Panc1 (cell line): Measurements from ENCODE around the gene MAP3K20. TPM values are rescaled to one million over a fixed set of nuclear protein-coding genes. Genes with fewer than 3 reads are reported as not detected.

Experiments used
- ATAC-seq: fragments of 200-7000 bp; cut with Tn5 transposase; 2 replicates; pipeline ENCODE4 v1.9.1; 2020; ENCODE audit warnings: mild to moderate bottlenecking, moderate library complexity
- BruUV-seq: library from RNA; stranded (reverse); fragments of 400-500 nt; replicated peaks from 2 replicates; lab custom pipeline; 2021; lab: Mats Ljungman, UMichigan
- CTCF ChIA-PET: fragments of 300-600 bp; sonication (Branson Sonifier 250); formaldehyde crosslinking; loops from one replicate; lab custom pipeline; 2022; ENCODE audit warnings: antibody characterized with exemption; lab: Charles Lee
- POLR2A ChIA-PET: fragments of 300-600 bp; sonication (Branson Sonifier 250); formaldehyde crosslinking; loops from one replicate; lab custom pipeline; 2022; ENCODE audit warnings: antibody characterized with exemption; lab: Charles Lee
- DNase-seq: peaks from one replicate; pipeline ENCODE4 v3.0.0-alpha.2; 2010; ENCODE audit warnings: low read depth, low spot score
- H3K27ac ChIP-seq: 2 replicates; pipeline ENCODE4 v1.5.1; 2011; ENCODE audit warnings: mild to moderate bottlenecking, low read length, inconsistent platforms
- H3K27me3 ChIP-seq: fragments of 200-500 bp; sonication (Bioruptor generic); 2 replicates; pipeline ENCODE4 v1.6.0; 2014; ENCODE audit warnings: low read length, inconsistent platforms; ENCODE audit not compliant: control insufficient read depth, insufficient read depth
- H3K36me3 ChIP-seq: fragments of 200-500 bp; sonication (Bioruptor generic); 2 replicates; pipeline ENCODE4 v1.5.1; 2014; ENCODE audit warnings: inconsistent platforms, mild to moderate bottlenecking, low read length, moderate library complexity; ENCODE audit not compliant: control insufficient read depth, insufficient read depth
- H3K4me1 ChIP-seq: 2 replicates; pipeline ENCODE4 v1.5.1; 2011; ENCODE audit warnings: inconsistent platforms, mild to moderate bottlenecking, low read length, moderate library complexity; ENCODE audit not compliant: control insufficient read depth, insufficient read depth
- H3K4me3 ChIP-seq, 2 experiments: 2 replicates each; pipeline ENCODE4 v1.5.1; 2011 to 2012; ENCODE audit warnings: low read depth in 2 of 2, low read length in 2 of 2, mild to moderate bottlenecking in 2 of 2, inconsistent platforms in 1 of 2, moderate library complexity in 1 of 2
- H3K9me3 ChIP-seq: fragments of 200-500 bp; sonication (Bioruptor generic); 2 replicates; pipeline ENCODE4 v1.5.1; 2014; ENCODE audit warnings: low read depth, mild to moderate bottlenecking, inconsistent platforms, low read length, moderate library complexity; ENCODE audit not compliant: control insufficient read depth, insufficient read depth
- POLR2AphosphoS5 ChIP-seq: IDR thresholded peaks from 2 replicates; pipeline ENCODE4 v1.6.1; 2012; ENCODE audit warnings: mild to moderate bottlenecking, low read depth, low read length, moderate library complexity
- SIN3A ChIP-seq: IDR thresholded peaks from 2 replicates; pipeline ENCODE4 v1.6.1; 2012; ENCODE audit warnings: low read depth, mild to moderate bottlenecking, low read length, moderate library complexity, borderline replicate concordance; ENCODE audit not compliant: insufficient read depth
- TCF7L2 ChIP-seq: IDR thresholded peaks from 2 replicates; pipeline ENCODE4 v1.6.1; 2011; ENCODE audit warnings: mild to moderate bottlenecking, low read depth, low read length, inconsistent platforms
- in situ Hi-C: cut with HindIII; loops from 2 replicates; pipeline ENCODE4 v1.10.0; 2016; ENCODE audit warnings: low sequenced_read_pairs, low pct_unique_long_range_greater_than_20kb
- intact Hi-C: fragments of 100-400 bp; cut with micrococcal nuclease; formaldehyde crosslinking; loops from one replicate; pipeline ENCODE4 v1.10.0; 2022; ENCODE audit not compliant: unreplicated experiment
- total RNA-seq: library from RNA; stranded (reverse); gene quantifications from one replicate; pipeline ENCODE4 v1.2.1, GENCODE V29; 2021; ENCODE audit not compliant: unreplicated experiment
- TF ChIP-seq, protein P1 (sequence below): fragments of 450-650 bp; IDR thresholded peaks from 2 replicates; pipeline ENCODE4 v1.5.1; 2017; ENCODE audit warnings: mild to moderate bottlenecking
- TF ChIP-seq, protein P2 (sequence below), 2 experiments: IDR thresholded peaks; 2 replicates each; pipeline ENCODE4 v1.6.1; 2011 to 2012; ENCODE audit warnings: low read depth in 2 of 2, control low read depth in 1 of 2, low read length in 1 of 2, mild to moderate bottlenecking in 1 of 2, moderate library complexity in 1 of 2; ENCODE audit not compliant: insufficient read depth in 1 of 2

MAP3K20 gene
- total RNA-seq, 1 experiment from 2014 or later = 121 TPM

DNA sequence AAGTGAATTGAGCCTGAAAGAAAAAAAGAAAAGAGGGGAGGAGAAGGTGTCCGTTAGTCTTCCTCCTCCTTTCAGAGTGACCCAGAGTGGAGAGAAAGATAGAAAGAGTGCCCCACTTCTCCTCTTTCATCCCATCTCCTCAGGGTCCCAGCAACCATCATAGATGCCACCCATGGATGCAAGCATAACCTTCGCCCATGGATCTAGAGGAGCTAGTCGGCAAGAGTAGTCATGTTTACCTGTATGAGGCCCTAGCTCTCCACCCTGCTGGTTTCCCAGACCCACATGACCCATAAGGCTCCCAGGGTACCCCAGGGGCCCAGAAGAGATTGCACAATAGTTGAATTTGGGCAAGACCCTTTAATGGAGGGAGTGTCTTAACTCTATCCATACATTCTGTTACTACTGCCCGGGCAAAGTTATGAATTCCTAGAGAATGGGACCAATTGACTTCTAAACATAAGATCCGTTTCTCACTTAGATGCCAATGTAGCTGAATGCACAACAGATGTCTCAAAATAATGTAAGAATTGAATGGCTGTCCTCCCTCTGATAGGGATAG lies 223.0 kb downstream of the MAP3K20 start:
- TF ChIP-seq TCF7L2 (no peak), SIN3A (no peak), POLR2AphosphoS5 (no peak)
- TF ChIP-seq, protein P1, sequence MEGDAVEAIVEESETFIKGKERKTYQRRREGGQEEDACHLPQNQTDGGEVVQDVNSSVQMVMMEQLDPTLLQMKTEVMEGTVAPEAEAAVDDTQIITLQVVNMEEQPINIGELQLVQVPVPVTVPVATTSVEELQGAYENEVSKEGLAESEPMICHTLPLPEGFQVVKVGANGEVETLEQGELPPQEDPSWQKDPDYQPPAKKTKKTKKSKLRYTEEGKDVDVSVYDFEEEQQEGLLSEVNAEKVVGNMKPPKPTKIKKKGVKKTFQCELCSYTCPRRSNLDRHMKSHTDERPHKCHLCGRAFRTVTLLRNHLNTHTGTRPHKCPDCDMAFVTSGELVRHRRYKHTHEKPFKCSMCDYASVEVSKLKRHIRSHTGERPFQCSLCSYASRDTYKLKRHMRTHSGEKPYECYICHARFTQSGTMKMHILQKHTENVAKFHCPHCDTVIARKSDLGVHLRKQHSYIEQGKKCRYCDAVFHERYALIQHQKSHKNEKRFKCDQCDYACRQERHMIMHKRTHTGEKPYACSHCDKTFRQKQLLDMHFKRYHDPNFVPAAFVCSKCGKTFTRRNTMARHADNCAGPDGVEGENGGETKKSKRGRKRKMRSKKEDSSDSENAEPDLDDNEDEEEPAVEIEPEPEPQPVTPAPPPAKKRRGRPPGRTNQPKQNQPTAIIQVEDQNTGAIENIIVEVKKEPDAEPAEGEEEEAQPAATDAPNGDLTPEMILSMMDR = no peak
- TF ChIP-seq, protein P2, sequence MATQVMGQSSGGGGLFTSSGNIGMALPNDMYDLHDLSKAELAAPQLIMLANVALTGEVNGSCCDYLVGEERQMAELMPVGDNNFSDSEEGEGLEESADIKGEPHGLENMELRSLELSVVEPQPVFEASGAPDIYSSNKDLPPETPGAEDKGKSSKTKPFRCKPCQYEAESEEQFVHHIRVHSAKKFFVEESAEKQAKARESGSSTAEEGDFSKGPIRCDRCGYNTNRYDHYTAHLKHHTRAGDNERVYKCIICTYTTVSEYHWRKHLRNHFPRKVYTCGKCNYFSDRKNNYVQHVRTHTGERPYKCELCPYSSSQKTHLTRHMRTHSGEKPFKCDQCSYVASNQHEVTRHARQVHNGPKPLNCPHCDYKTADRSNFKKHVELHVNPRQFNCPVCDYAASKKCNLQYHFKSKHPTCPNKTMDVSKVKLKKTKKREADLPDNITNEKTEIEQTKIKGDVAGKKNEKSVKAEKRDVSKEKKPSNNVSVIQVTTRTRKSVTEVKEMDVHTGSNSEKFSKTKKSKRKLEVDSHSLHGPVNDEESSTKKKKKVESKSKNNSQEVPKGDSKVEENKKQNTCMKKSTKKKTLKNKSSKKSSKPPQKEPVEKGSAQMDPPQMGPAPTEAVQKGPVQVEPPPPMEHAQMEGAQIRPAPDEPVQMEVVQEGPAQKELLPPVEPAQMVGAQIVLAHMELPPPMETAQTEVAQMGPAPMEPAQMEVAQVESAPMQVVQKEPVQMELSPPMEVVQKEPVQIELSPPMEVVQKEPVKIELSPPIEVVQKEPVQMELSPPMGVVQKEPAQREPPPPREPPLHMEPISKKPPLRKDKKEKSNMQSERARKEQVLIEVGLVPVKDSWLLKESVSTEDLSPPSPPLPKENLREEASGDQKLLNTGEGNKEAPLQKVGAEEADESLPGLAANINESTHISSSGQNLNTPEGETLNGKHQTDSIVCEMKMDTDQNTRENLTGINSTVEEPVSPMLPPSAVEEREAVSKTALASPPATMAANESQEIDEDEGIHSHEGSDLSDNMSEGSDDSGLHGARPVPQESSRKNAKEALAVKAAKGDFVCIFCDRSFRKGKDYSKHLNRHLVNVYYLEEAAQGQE (IDR thresholded peaks at IDR 0.05; ENCODE audit: insufficient read depth in 1 of 2, low read depth in 2 of 2, low read length in 1 of 2) = no peak
- peaks cover 14% of the 10 kb centered on the region; the same call in 1 of the 2 replicates for H3K9me3 ChIP-seq
- no peaks in the 10 kb centered on the region for H3K36me3 ChIP-seq
- H3K27me3 ChIP-seq = no peaks in the 10 kb centered on the region
- ChIA-PET POLR2A (no interaction called here), CTCF (no interaction called here)
- in situ Hi-C loops = no loop called here
- no TSS peak for BruUV-seq
- no peaks in the 10 kb centered on the region for H3K4me1 ChIP-seq
- DNase-seq (no peak), ATAC-seq (no peak)
- no peak overlapping the region for H3K4me3 ChIP-seq
- intact Hi-C loops = no loop called here
- no peak overlapping the region for H3K27ac ChIP-seq

DNA sequence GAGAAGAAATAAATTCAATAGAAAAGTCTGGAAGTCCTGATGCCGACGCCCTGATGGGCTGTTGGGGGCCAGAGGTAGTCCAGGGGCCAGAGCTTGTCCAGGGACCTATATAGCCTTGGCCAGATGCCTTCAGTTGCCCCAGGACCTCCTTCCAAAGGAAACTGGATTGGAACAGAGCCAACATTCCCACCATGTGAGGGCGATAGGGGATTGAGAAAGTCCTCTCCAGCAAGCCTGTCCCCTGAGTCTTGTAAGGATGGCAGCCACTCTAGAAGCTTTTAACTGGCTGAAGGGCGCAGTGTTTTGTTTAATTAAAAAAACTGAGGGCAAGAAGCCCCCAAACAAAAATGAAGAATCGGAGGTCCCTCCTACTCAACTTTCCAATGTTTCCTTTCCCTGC lies 224.1 kb downstream of the MAP3K20 start:
- H3K9me3 ChIP-seq = peaks cover 14% of the 10 kb centered on the region; the same call in 1 of the 2 replicates
- H3K27ac ChIP-seq = no peak overlapping the region
- ChIA-PET CTCF (interaction anchor here (0.5 kb wide), 1 partner anchor 335 kb away, joined by 13 read pairs; no protein-coding TSS in a partner anchor), POLR2A (no interaction called here)
- no peak for TF ChIP-seq POLR2AphosphoS5
- TF ChIP-seq, protein P2 (IDR thresholded peaks at IDR 0.05; ENCODE audit: insufficient read depth in 1 of 2, low read depth in 2 of 2, low read length in 1 of 2) = no peak
- no peak for TF ChIP-seq SIN3A
- TF ChIP-seq, protein P1 = no peak
- TF ChIP-seq TCF7L2 = no peak
- in situ Hi-C loops (no loop called here), intact Hi-C loops (no loop called here)
- H3K36me3 ChIP-seq = no peaks in the 10 kb centered on the region
- no peaks in the 10 kb centered on the region for H3K27me3 ChIP-seq
- no peak overlapping the region for H3K4me3 ChIP-seq
- BruUV-seq = no TSS peak
- ATAC-seq (no peak), DNase-seq (no peak)
- no peaks in the 10 kb centered on the region for H3K4me1 ChIP-seq
